ENCODE measurements around the gene MRPL58.
A peak's percentile ranks its signal among the peaks of the same experiment; 100 is the strongest.

MRPL58 gene

DNA sequence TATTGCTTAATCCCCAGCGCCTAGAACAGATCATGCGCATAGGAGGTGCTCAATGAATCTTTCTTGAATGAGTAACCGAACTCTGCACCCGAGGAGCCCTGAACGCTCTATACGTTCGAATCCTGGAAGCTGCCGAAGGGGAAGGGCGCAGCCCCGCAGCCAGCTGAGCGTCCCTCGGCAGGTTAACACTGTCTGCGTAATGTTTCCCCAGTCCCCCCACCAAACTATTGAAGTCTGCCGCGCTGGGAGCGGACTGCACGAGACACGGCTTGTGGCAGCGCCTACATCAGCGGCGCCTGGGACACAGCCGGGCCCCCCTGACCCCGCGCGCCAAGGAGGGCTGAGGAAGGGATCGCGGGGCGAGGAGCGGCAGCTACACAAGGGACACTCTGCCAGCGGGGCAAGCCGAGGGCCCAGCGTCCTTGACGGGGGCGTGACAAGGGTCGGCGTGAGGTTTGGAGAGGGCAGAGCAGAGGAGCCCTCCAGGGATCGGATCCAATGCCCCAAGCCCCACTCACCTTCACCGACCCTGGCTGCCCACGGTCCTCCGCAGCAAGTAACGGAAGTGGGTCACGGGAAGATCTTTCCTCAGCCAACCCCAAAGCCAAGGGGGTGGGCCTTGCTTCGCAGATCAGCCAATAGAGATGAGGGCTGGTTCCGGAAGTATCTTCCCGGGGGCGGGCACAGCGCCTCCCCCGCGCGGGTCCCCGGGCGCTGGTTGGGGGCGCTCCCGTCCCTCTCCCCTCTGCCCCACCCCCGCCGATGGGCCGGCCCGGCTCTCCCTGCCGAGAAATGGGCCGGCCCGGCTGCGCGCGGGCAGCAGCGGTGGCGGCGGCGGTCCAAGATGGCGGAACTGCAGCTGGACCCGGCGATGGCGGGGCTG lies 34.2 kb downstream of the MRPL58 start, which contains the start of the genes ATP5PD and KCTD2 (continued):
- TF ChIP-seq, protein P1, sequence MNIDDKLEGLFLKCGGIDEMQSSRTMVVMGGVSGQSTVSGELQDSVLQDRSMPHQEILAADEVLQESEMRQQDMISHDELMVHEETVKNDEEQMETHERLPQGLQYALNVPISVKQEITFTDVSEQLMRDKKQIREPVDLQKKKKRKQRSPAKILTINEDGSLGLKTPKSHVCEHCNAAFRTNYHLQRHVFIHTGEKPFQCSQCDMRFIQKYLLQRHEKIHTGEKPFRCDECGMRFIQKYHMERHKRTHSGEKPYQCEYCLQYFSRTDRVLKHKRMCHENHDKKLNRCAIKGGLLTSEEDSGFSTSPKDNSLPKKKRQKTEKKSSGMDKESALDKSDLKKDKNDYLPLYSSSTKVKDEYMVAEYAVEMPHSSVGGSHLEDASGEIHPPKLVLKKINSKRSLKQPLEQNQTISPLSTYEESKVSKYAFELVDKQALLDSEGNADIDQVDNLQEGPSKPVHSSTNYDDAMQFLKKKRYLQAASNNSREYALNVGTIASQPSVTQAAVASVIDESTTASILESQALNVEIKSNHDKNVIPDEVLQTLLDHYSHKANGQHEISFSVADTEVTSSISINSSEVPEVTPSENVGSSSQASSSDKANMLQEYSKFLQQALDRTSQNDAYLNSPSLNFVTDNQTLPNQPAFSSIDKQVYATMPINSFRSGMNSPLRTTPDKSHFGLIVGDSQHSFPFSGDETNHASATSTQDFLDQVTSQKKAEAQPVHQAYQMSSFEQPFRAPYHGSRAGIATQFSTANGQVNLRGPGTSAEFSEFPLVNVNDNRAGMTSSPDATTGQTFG (tag by site-specific recombination; IDR thresholded peaks at IDR 0.05; ENCODE audit: borderline replicate concordance): no peak
- TF ChIP-seq EGR2 (tag by site-specific recombination; IDR thresholded peaks at IDR 0.05; ENCODE audit: low read depth) (peak; percentile 84), ZNF621 (tag by site-specific recombination; IDR thresholded peaks at IDR 0.05) (no peak), ZNF48 (tag by site-specific recombination; IDR thresholded peaks at IDR 0.05) (no peak), ZNF2 (tag by site-specific recombination; IDR thresholded peaks at IDR 0.05) (no peak), PRDM1 (tag by site-specific recombination; IDR thresholded peaks at IDR 0.05) (no peak), ZNF121 (tag by site-specific recombination; IDR thresholded peaks at IDR 0.05) (no peak), ZNF24 (tag by site-specific recombination; IDR thresholded peaks at IDR 0.05) (peak; percentile 29; the same call in 1 of the 2 replicates), ZNF658 (tag by site-specific recombination; IDR thresholded peaks at IDR 0.05) (no peak), ZNF335 (tag by site-specific recombination; conservative IDR thresholded peaks at IDR 0.05) (peak; percentile 68), ZBTB17 (tag by site-specific recombination; IDR thresholded peaks at IDR 0.05) (peak; percentile 94), ZNF146 (tag by site-specific recombination; IDR thresholded peaks at IDR 0.05) (no peak), HOXC10 (CRISPR knock-in tag; IDR thresholded peaks at IDR 0.05) (no peak), KLF7 (tag by site-specific recombination; IDR thresholded peaks at IDR 0.05; ENCODE audit: borderline replicate concordance) (no peak), ZNF626 (tag by site-specific recombination; IDR thresholded peaks at IDR 0.05) (no peak), ZBTB1 (tag by site-specific recombination; IDR thresholded peaks at IDR 0.05) (no peak), GFI1B (tag by site-specific recombination; IDR thresholded peaks at IDR 0.05) (no peak), ZNF19 (tag by site-specific recombination; IDR thresholded peaks at IDR 0.05; ENCODE audit: low read depth) (no peak), ZNF610 (tag by site-specific recombination; IDR thresholded peaks at IDR 0.05; ENCODE audit: borderline replicate concordance) (peak; percentile 55; the same call in 1 of the 2 replicates), ZNF302 (tag by site-specific recombination; IDR thresholded peaks at IDR 0.05; ENCODE audit: low read depth) (no peak), MEIS1 (CRISPR knock-in tag; IDR thresholded peaks at IDR 0.05; ENCODE audit: borderline replicate concordance) (no peak), ZNF366 (tag by site-specific recombination; conservative IDR thresholded peaks at IDR 0.05) (no peak; the same call in 1 of the 2 replicates), ZNF114 (tag by site-specific recombination; IDR thresholded peaks at IDR 0.05) (no peak), ZNF629 (tag by site-specific recombination; IDR thresholded peaks at IDR 0.05) (peak; percentile 83), ZEB2 (tag by site-specific recombination; IDR thresholded peaks at IDR 0.05) (peak; percentile 73; the same call in 1 of the 2 replicates), ZNF701 (tag by site-specific recombination; IDR thresholded peaks at IDR 0.05) (no peak), ZNF202 (tag by site-specific recombination; IDR thresholded peaks at IDR 0.05; ENCODE audit: borderline replicate concordance) (no peak), ZNF324 (tag by site-specific recombination; IDR thresholded peaks at IDR 0.05) (no peak), SALL2 (tag by site-specific recombination; IDR thresholded peaks at IDR 0.05; ENCODE audit: borderline replicate concordance) (no peak)
- TF ChIP-seq, protein P2, sequence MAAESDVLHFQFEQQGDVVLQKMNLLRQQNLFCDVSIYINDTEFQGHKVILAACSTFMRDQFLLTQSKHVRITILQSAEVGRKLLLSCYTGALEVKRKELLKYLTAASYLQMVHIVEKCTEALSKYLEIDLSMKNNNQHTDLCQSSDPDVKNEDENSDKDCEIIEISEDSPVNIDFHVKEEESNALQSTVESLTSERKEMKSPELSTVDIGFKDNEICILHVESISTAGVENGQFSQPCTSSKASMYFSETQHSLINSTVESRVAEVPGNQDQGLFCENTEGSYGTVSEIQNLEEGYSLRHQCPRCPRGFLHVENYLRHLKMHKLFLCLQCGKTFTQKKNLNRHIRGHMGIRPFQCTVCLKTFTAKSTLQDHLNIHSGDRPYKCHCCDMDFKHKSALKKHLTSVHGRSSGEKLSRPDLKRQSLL (tag by site-specific recombination; IDR thresholded peaks at IDR 0.05): no peak
- TF ChIP-seq, protein P3, sequence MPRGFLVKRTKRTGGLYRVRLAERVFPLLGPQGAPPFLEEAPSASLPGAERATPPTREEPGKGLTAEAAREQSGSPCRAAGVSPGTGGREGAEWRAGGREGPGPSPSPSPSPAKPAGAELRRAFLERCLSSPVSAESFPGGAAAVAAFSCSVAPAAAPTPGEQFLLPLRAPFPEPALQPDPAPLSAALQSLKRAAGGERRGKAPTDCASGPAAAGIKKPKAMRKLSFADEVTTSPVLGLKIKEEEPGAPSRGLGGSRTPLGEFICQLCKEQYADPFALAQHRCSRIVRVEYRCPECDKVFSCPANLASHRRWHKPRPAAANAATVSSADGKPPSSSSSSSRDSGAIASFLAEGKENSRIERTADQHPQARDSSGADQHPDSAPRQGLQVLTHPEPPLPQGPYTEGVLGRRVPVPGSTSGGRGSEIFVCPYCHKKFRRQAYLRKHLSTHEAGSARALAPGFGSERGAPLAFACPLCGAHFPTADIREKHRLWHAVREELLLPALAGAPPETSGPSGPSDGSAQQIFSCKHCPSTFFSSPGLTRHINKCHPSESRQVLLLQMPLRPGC (tag by site-specific recombination; IDR thresholded peaks at IDR 0.05): no peak
- TF ChIP-seq, protein P4, sequence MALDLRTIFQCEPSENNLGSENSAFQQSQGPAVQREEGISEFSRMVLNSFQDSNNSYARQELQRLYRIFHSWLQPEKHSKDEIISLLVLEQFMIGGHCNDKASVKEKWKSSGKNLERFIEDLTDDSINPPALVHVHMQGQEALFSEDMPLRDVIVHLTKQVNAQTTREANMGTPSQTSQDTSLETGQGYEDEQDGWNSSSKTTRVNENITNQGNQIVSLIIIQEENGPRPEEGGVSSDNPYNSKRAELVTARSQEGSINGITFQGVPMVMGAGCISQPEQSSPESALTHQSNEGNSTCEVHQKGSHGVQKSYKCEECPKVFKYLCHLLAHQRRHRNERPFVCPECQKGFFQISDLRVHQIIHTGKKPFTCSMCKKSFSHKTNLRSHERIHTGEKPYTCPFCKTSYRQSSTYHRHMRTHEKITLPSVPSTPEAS (tag by site-specific recombination; IDR thresholded peaks at IDR 0.05): no peak
- TF ChIP-seq, protein P5, sequence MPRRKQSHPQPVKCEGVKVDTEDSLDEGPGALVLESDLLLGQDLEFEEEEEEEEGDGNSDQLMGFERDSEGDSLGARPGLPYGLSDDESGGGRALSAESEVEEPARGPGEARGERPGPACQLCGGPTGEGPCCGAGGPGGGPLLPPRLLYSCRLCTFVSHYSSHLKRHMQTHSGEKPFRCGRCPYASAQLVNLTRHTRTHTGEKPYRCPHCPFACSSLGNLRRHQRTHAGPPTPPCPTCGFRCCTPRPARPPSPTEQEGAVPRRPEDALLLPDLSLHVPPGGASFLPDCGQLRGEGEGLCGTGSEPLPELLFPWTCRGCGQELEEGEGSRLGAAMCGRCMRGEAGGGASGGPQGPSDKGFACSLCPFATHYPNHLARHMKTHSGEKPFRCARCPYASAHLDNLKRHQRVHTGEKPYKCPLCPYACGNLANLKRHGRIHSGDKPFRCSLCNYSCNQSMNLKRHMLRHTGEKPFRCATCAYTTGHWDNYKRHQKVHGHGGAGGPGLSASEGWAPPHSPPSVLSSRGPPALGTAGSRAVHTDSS (tag by site-specific recombination; IDR thresholded peaks at IDR 0.05): no peak
